Hematopoietic multipotent progenitor cell treated with erythropoietin and hydrocortisone succinate and interleukin-3 and kit ligand, for 8 days (in vitro differentiated cells): Measurements from ENCODE around the gene IL32.
"Not testable (repeated sequence)": the region's sequence is repeated elsewhere in the genome, so short reads cannot be mapped to it uniquely, and the experiment has no call there.

Experiments
- DNase-seq: peaks from one replicate; pipeline ENCODE4 v3.0.0-alpha.2; 2015

The IL32 gene

GRCh38 chr16:3028716-3029319, 36.6 kb upstream of the IL32 start:
- no peak for DNase-seq

DNA sequence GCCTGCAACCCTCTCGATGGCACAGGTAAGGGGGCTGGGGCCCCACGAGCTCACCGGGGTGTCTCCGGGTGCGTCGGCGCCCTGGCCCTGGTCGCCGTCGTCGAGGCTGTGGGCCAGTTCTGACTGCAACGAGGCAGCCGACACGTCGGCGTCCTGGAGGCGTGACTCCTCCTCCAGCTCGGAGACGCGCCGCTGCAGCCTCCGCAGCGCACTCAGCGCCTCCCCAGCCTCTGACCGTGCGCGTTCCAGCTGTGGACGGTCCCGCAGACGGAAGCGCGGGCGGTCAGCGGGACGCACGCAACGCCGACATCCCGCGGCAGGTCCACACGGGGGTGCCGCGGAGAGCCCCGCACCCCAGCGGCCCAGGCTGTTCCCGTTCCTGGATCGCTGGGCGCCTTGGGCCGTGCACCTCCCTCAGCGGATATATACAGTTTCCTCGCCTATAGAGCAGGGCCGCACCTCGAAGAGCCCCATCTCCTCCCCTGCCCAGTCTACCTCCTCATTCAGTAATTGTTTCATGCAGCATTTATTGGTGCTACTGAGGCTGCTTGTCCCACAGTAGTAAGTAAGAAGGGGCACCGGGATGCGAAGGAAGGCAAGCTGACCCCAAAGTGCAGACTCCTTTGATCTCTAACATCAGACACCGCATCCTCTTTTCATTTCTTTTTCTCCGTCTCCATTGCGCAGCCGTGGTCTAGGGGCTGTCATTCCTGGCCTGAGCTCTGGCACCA, 35.8 kb upstream of the IL32 start:
- DNase-seq, result no peak

- DNase-seq, result no peak
These were observed 34.9 kb upstream of the IL32 start for GRCh38 chr16:3030222-3031212.

DNA sequence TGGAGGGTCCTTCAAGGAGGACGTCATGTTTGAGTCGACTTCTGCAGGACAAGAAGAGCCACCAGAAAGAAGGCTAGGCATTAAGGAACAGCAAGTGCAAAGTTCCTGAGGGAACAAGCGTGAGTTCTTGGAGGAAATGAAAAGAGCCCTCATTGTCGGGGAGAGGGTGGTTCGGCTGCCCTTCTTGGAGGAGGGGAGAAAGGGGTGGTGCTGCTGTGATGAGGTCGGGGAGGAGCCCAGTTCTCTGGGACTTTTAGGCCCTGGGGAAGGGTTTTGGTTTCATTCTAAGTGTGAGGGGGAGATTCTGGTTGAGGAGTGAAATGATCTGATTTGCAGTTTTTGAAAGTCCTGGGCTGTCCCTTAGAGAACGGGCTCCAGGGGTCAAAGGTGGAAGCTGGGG, 32.8 kb upstream of the IL32 start:
- DNase-seq, result no peak

DNA sequence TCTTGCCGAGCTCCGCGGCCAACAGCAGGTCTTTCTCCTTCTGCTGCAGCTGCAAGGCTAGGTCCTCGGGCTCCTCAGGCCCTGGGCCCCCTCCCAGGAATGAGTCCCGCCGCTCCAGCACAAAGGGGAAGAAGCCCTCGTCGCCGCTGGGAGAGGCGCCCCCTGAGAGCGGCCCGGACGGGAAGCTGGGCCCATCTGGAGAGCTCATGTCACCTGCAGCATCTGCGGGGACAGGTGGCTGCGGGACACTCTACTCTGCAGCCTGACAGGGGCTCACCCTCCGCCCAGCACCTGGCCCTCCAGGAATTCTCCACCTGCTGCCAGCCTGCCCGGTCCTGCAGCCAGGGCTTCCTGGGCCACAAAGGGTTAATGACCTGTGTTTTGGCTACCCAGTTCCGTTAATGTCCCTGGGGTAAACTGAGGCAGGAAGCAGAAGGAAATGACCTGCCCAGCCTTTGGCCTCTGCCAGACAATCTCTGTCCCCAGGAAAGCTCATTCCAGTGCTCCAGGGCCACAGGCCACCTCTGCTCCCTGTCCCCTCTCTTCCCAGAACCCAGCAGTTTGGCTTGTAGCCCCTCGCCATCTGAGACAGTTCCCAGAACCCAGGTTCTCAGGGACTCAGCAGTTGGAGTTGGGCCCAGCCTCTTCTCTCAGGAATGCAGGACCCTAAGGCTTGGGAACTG, 30.0 kb upstream of the IL32 start:
- DNase-seq, result no peak

- no peak for DNase-seq
These were observed 29.3 kb upstream of the IL32 start for GRCh38 chr16:3035972-3036725.

DNA sequence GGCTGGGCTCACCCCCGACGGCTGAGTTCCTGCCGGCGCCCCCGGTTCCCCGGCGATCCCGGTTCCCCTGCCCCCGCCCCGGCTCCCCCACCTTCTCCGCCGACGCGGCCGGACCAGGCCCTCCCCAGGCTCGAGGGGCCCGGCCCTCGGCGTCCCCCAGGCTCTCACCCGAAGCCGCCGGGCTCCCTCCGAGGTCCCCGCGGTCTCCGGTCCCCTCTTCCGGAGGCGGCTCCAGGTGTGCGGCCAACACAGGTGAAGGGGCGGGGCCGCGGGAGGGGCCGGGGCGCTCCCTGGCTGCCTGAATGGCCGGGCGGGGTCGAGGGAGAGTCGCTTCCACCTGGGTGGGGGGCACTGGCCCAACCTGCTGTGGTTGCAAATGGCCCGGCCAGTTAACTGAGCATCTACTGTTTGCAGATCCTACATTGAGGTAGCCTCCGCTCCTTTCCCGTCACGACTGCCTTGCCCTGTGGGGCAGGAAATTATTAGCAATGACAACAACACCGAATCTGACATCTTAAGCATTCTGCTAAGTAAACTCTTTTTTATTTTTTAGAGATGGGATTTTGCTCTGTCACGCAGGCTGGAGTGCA, 28.6 kb upstream of the IL32 start, which contains the start of gene BICDL2:
Gene BICDL2, minus strand, starts transcription at position 219 of the 590 bp plus-strand sequence. CDS start 1,448 bp downstream, outside the sequence.
- no peak for DNase-seq

DNA sequence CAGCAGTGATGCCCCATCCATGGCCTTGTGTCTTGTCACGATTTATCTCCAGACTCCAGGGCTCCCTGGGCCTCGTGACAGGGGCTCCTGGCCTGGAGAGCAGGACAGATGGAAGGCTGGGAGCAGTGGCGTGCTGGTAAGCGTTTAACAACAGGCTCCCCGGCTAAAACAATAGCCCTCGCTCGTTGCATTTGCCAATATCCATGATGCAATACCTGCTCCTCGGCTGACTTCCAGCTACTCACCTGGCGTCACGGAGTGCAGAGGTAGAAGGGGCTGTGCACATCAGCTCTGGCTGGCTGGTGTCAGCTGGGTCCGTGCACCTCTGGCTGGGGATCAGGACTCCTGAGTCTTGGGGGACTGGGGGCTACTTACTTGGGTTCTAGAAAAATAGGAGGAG, 27.2 kb upstream of the IL32 start:
- DNase-seq, result no peak

GRCh38 chr16:3038896-3039295, 26.5 kb upstream of the IL32 start:
- DNase-seq, result no peak

DNA sequence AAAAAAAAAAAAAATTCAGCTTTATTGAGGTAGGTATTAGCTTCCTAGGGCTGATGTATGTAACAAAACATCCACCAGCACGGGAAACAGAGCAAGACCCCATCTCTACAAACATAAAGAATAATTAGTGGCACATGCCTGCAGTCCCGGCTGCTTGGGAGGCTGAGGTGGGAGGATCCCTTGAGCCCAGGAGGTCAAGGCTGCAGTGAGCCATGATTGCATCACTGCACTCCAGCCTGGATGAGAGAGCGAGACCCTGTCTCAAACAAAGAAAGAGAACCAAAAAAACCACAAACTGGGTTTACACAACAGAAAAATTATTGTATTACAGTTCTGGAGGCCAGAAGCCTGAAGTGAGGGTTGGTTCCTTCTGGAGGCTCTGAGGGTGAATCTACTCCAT, 23.1 kb upstream of the IL32 start:
- DNase-seq, result no peak

DNA sequence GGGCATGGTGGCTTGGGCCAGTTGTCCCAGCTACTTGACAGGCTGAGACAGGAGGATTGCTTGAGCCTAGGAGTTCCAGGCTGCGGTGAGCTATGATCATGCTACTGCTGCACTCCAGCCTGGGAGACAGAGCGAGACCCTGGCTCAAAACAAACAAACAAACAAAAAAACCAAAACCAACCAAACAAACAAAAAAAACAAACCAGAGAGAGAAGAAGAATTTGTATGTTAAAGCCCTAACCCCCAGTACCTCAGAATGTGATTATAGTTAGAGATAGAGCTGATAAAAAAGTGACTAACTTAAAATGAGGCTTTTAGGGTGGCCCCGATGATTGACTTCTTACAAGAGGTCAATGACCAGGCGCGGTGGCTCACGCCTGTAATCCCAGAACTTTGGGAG, 20.7 kb upstream of the IL32 start:
- DNase-seq, result no peak

GRCh38 chr16:3045758-3046640, 19.4 kb upstream of the IL32 start, which contains the start of gene MMP25:
Gene MMP25, plus strand, starts transcription at chr16:3046561. Its CDS starts 357 bp downstream, at chr16:3046918.
- no peak for DNase-seq

DNA sequence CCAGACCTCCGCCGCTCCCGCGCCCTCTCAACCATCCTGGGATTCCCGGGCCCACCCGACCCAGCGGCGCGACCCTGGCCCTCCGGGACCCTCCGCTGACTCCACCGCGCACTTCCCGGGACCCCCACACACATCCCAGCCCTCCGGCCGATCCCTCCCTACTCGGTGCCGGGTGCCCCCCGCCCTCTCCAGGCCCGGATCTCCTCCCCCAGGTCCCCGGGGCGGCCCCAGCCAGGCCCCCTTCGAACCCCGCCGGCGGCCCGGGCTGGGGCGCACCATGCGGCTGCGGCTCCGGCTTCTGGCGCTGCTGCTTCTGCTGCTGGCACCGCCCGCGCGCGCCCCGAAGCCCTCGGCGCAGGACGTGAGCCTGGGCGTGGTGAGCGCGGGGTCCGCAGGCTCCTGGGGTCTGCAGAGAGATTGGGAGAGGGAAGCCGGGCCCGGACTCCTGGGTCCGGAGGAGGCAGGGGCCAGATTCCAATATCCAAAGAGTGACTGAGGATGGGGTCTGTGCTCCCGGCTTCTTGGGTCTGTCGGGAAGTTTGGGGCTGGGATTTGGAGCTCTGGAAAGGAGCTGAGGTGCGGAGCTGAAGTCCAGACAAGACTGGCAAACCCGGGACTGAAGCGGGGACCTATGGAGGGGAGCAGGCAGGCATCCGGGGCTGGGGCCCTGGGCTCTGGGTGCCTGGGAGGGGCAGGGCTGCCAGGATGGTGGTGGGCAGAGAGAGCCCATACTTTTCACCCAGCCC, 18.6 kb upstream of the IL32 start:
- no peak for DNase-seq

DNA sequence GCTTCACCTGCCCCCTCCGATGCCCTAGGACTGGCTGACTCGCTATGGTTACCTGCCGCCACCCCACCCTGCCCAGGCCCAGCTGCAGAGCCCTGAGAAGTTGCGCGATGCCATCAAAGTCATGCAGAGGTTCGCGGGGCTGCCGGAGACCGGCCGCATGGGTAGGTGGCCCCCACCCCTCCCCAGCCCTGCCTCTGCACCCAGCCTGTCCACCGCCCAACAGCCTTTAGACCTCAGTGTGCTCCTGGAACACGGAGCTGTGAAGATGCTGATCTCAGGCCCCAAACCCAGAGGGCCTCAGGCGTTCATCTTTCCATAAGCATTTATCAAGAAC, 18.1 kb upstream of the IL32 start:
- DNase-seq, result no peak

DNA sequence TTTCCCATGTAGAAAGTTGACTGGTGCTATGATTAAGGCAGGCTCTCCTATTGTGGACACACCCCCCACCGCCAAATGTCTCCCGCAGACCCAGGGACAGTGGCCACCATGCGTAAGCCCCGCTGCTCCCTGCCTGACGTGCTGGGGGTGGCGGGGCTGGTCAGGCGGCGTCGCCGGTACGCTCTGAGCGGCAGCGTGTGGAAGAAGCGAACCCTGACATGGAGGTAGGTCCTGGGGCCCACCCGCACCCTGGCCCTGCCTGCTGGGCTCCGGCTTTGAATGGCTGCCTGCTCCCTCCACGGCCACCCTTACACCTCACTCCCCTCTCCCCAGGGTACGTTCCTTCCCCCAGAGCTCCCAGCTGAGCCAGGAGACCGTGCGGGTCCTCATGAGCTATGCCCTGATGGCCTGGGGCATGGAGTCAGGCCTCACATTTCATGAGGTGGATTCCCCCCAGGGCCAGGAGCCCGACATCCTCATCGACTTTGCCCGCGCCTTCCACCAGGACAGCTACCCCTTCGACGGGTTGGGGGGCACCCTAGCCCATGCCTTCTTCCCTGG, 15.4 kb upstream of the IL32 start:
- DNase-seq, result no peak

DNA sequence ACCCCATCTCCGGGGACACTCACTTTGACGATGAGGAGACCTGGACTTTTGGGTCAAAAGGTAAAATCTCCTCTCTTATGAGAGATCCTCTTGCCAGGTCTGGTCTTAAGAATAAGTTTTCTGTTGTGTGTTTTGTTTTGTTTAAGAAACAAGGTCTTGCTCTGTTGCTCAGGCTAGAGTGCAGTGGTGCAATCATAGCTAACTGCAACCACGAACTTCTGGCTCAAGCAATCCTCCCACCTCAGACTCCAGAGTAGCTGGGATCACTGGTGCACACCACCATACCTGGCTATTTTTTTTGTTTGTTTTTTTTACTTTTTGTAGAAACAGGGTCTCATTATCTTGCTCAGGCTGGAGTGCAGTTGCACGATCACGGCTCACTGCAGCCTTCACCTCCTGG, 15.0 kb upstream of the IL32 start:
- DNase-seq, result no peak

DNA sequence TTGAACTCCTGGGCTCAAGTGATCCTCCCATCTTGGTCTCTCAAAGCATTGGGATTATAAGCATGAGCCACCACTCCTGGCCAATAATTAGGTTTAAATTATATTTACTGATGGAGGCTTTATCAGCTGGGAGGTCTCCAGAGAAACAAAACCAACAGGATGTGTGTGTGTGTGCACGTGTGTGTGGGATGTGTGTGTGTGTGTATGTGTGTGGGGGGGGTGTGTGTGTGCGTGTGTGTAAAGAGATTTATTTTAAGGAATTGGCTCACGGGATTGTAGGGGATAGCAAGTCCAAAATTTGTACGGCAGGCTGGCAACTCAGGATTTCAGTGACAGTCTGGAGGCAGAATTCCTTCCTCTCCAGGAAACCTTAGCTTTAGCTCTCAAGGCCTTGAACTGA, 14.4 kb upstream of the IL32 start:
- no peak for DNase-seq

GRCh38 chr16:3051494-3051893, 13.9 kb upstream of the IL32 start:
- DNase-seq, result no peak

DNA sequence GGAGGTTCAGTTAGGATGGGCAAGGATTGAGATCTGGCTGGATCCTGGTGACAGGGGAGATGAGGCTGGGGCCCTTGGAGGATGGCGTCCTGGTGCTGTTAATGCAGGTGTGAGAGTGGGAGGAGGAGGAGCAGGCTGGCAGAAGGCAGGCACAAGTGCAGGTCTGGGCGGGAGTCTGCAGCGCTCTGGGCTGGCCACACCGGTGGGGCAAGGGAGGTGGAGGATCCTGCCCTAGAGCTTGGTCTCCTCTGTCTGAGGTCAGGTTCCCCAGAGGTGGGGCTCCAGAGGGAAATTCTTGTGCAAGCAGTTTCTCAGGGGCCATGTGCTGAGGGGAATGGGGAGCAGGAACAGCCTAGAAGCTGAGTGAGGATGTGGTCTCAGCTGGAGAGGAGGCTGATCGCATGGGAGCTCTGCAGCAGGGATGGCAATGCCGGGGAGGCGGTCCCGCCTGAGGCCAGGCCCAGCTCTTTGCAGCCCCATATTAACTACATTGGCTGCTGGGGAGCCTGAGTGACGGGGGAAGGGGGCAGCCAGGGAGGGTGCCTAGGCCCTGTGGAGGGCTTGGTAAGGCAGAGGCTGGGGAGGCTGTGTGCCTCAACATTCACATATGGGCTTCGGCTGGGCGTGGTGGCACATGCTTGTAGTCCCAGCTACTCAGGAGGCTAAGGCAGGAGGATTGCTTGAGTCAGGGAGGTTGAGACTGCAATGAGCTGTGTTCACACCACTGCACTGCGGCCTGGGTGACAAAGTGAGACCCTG, 12.7 kb upstream of the IL32 start:
- DNase-seq, result not testable (repeated sequence)
